K562 (cell line): ENCODE measurements around the gene MN1. TPM values are rescaled to one million over a fixed set of nuclear protein-coding genes. Genes with fewer than 3 reads are reported as not detected.

Experiments
- ATAC-seq: fragments of 200-7000 bp; cut with Tn5 transposase; 3 replicates; pipeline ENCODE4 v1.9.1; 2020; ENCODE audit warnings: moderate library complexity
- BruUV-seq: library from RNA; stranded (reverse); fragments of 400-500 nt; replicated peaks from 2 replicates; lab custom pipeline; 2021; lab: Mats Ljungman, UMichigan
- CTCF ChIA-PET: fragments of 300-600 bp; formaldehyde crosslinking; extraction: SDS; loops from one replicate; lab custom pipeline; 2021; ENCODE audit warnings: low intra/inter-chr PET ratio; lab: Yijun Ruan, JAX
- POLR2A ChIA-PET: fragments of 300-600, 350-650 bp; sonication (Branson Sonifier 250); formaldehyde crosslinking; extraction: SDS; loops from one replicate; lab custom pipeline; 2021; ENCODE audit warnings: antibody characterized with exemption, inconsistent platforms; lab: Yijun Ruan, JAX
- DNase-seq, 4 experiments: peaks; one replicate each; pipeline versions ENCODE4 v3.0.0 to v3.0.0-alpha.2; 2011 to 2018; ENCODE audit warnings: low spot score in 3 of 4, mixed read lengths in 3 of 4; ENCODE audit errors: extremely low read depth in 1 of 4
- FAIRE-seq: peaks from 2 replicates; lab custom pipeline; 2011; peaks lifted over from hg19 to GRCh38; lab: Jason Lieb, UNC
- H2AFZ ChIP-seq: 2 replicates; pipeline ENCODE4 v1.6.0; 2011; ENCODE audit warnings: low read depth, low read length, control low read depth, inconsistent platforms
- H3K27ac ChIP-seq: fragments of 200-600 bp; 3 replicates; pipeline ENCODE4 v1.8.0; 2011; ENCODE audit warnings: low read depth, mild to moderate bottlenecking, control low read depth, inconsistent platforms, low read length, moderate library complexity, mixed read lengths; ENCODE audit errors: extremely low read depth
- H3K27me3 ChIP-seq, 2 experiments: fragments of 300-600 bp in 1 of 2; 2 replicates in 1 of 2; 3 replicates in 1 of 2; pipeline versions ENCODE4 v1.6.0 to v1.8.0; 2011; ENCODE audit warnings: inconsistent platforms in 2 of 2, low read length in 2 of 2, mild to moderate bottlenecking in 1 of 2, mixed read lengths in 1 of 2, moderate library complexity in 1 of 2; ENCODE audit not compliant: control insufficient read depth in 2 of 2, insufficient read depth in 2 of 2
- H3K36me3 ChIP-seq: fragments of 300-600 bp; 3 replicates; pipeline ENCODE4 v1.8.0; 2011; ENCODE audit warnings: mild to moderate bottlenecking, low read length, inconsistent platforms; ENCODE audit not compliant: control insufficient read depth, insufficient read depth
- H3K4me1 ChIP-seq, 2 experiments: fragments of 200-600 bp in 1 of 2; replicated peaks in 1 of 2; 2 replicates in 1 of 2; 3 replicates in 1 of 2; pipeline versions ENCODE4 v1.5.1 to v1.8.0; 2011; ENCODE audit warnings: inconsistent platforms in 2 of 2, low read length in 2 of 2, mild to moderate bottlenecking in 1 of 2, mixed read lengths in 1 of 2, moderate library complexity in 1 of 2; ENCODE audit not compliant: control insufficient read depth in 2 of 2, insufficient read depth in 2 of 2
- H3K4me2 ChIP-seq: 2 replicates; pipeline ENCODE4 v1.6.1; 2011; ENCODE audit warnings: low read length, control low read depth, inconsistent platforms, mixed read lengths; ENCODE audit not compliant: insufficient read depth
- H3K4me3 ChIP-seq: fragments of 200-600 bp; sonication (generic), shearing (Covaris generic); 2 replicates; pipeline ENCODE4 v1.5.1; 2016; ENCODE audit warnings: control low read depth, inconsistent platforms
- H3K79me2 ChIP-seq: fragments of 200-600 bp; 3 replicates; pipeline ENCODE4 v1.8.0; 2011; ENCODE audit warnings: low read length, inconsistent platforms; ENCODE audit not compliant: control insufficient read depth, insufficient read depth
- H3K9ac ChIP-seq, 2 experiments: 2 replicates each; pipeline versions ENCODE4 v1.6.0 to v1.6.1; 2011; ENCODE audit warnings: low read depth in 2 of 2, low read length in 2 of 2, control low read depth in 1 of 2, inconsistent platforms in 1 of 2, mild to moderate bottlenecking in 1 of 2, mixed read lengths in 1 of 2; ENCODE audit not compliant: insufficient read depth in 1 of 2
- H3K9me1 ChIP-seq: one replicate; pipeline ENCODE4 v1.6.0; 2011; ENCODE audit warnings: inconsistent platforms, mild to moderate bottlenecking, low read length, moderate library complexity; ENCODE audit not compliant: control insufficient read depth, insufficient read depth
- H3K9me3 ChIP-seq: replicated peaks from 2 replicates; pipeline ENCODE4 v1.5.1; 2011; ENCODE audit warnings: low read depth, low read length, inconsistent platforms; ENCODE audit not compliant: control insufficient read depth, insufficient read depth
- H4K20me1 ChIP-seq: replicated peaks from 2 replicates; pipeline ENCODE4 v1.6.1; 2011; ENCODE audit warnings: low read length, inconsistent platforms, mixed read lengths; ENCODE audit not compliant: control insufficient read depth, insufficient read depth
- BRF2 ChIP-seq: IDR thresholded peaks from 3 replicates; pipeline ENCODE4 v1.6.1; 2011; ENCODE audit warnings: borderline replicate concordance, mild to moderate bottlenecking; ENCODE audit not compliant: insufficient read length, insufficient read depth
- ELK1 ChIP-seq: sonication (generic); formaldehyde crosslinking; IDR thresholded peaks from 2 replicates; pipeline ENCODE4 v1.8.1; 2022; ENCODE audit warnings: missing genetic modification reagents
- L3MBTL2 ChIP-seq: fragments of 450-650 bp; IDR thresholded peaks from 2 replicates; pipeline ENCODE4 v1.6.1; 2016; ENCODE audit warnings: mild to moderate bottlenecking, moderate library complexity
- NFYB ChIP-seq: IDR thresholded peaks from 2 replicates; pipeline ENCODE4 v1.6.1; 2011; ENCODE audit warnings: mild to moderate bottlenecking, moderate library complexity; ENCODE audit not compliant: insufficient read length; ENCODE audit errors: extremely low read depth
- NR1H2 ChIP-seq: sonication (generic); formaldehyde crosslinking; IDR thresholded peaks from 2 replicates; pipeline ENCODE4 v1.4.0; 2020; ENCODE audit warnings: mild to moderate bottlenecking, missing genetic modification reagents
- RFX5 ChIP-seq: IDR thresholded peaks from 2 replicates; pipeline ENCODE4 v1.6.1; 2011; ENCODE audit warnings: low read depth, mild to moderate bottlenecking, improper control_type of control experiment, low read length
- SMARCA4 ChIP-seq: fragments of 450-650 bp; IDR thresholded peaks from 2 replicates; pipeline ENCODE4 v1.6.1; 2016
- STAT6 ChIP-seq: sonication (generic); formaldehyde crosslinking; IDR thresholded peaks from 2 replicates; pipeline ENCODE4 v1.8.1; 2023; ENCODE audit warnings: mild to moderate bottlenecking, missing genetic modification reagents
- TAF9B ChIP-seq: fragments of 450-650 bp; IDR thresholded peaks from 2 replicates; pipeline ENCODE4 v1.6.1; 2018; ENCODE audit warnings: mild to moderate bottlenecking; ENCODE audit not compliant: partially characterized antibody
- TCF7 ChIP-seq: sonication (generic); IDR thresholded peaks from 2 replicates; pipeline ENCODE4 v1.6.1; 2016; ENCODE audit warnings: antibody characterized with exemption, borderline replicate concordance
- ZBTB8A ChIP-seq: fragments of 450-650 bp; IDR thresholded peaks from 2 replicates; pipeline ENCODE4 v1.6.1; 2018; ENCODE audit warnings: mild to moderate bottlenecking, moderate library complexity; ENCODE audit not compliant: partially characterized antibody
- ZKSCAN8 ChIP-seq: fragments of 200-800 bp; sonication (Bioruptor generic); IDR thresholded peaks from 2 replicates; pipeline ENCODE4 v1.6.1; 2016; ENCODE audit warnings: missing genetic modification characterization, missing compliant biosample characterization
- ZNF12 ChIP-seq: sonication (generic); formaldehyde crosslinking; IDR thresholded peaks from 2 replicates; pipeline ENCODE4 v1.4.0; 2020; ENCODE audit warnings: mild to moderate bottlenecking, missing genetic modification reagents
- ZNF175 ChIP-seq: fragments of 200-800 bp; sonication (Bioruptor generic); IDR thresholded peaks from 2 replicates; pipeline ENCODE4 v1.6.1; 2016; ENCODE audit warnings: low read depth, mild to moderate bottlenecking, missing genetic modification characterization, missing compliant biosample characterization
- ZNF224 ChIP-seq: sonication (generic); formaldehyde crosslinking; IDR thresholded peaks from 2 replicates; pipeline ENCODE4 v1.8.0; 2022; ENCODE audit warnings: mild to moderate bottlenecking, missing genetic modification reagents
- ZNF3 ChIP-seq: fragments of 250-450 bp; sonication (Bioruptor Pico); IDR thresholded peaks from 2 replicates; pipeline ENCODE4 v1.5.0; 2021; ENCODE audit warnings: mild to moderate bottlenecking, moderate library complexity
- ZNF584 ChIP-seq: fragments of 200-800 bp; sonication (Bioruptor generic); IDR thresholded peaks from 2 replicates; pipeline ENCODE4 v1.6.1; 2016; ENCODE audit warnings: low read depth, mild to moderate bottlenecking, missing genetic modification characterization, missing compliant biosample characterization
- WGBS: fragments of 100-300 bp; shearing (Covaris generic); methylation state at CpG from one replicate; pipeline ENCODE4 v1.1.6; 2016; ENCODE audit warnings: low coverage, mixed read lengths; ENCODE audit not compliant: insufficient coverage; ENCODE audit errors: missing lambda C conversion rate; 5-methylcytosine and 5-hydroxymethylcytosine counted together
- in situ Hi-C: fragments of 300-500 bp; cut with MboI; formaldehyde crosslinking; loops from 4 replicates; pipeline ENCODE4 v1.15.0; 2018; ENCODE audit warnings: inconsistent platforms, mixed read lengths
- intact Hi-C: fragments of 100-400 bp; cut with micrococcal nuclease; formaldehyde crosslinking; loops from 2 replicates; pipeline ENCODE4 v1.14.2; 2022
- polyA plus RNA-seq, 8 experiments: library from polyadenylated mRNA; depleted of rRNA in 4 of 8; stranded (reverse) in 5 of 8; unstranded in 3 of 8; fragments of >200 nt; fragmentation: Nextera tagmentation in 2 of 8; fragmentation: Illumina TruSeq in 1 of 8; extraction: Ambion mirVana in 2 of 8; extraction: Trizol in 1 of 8; gene quantifications; 2 replicates each; pipeline versions ENCODE4 v1.2.1 to v1.2.3, GENCODE V29; 2011 to 2014; ENCODE audit warnings: inconsistent platforms in 1 of 8, missing spikeins in 1 of 8
- total RNA-seq, 7 experiments: library from RNA; depleted of rRNA in 6 of 7; stranded (reverse); fragments of >200 nt in 6 of 7; fragmentation: Illumina TruSeq in 2 of 7; extraction: Trizol in 2 of 7; gene quantifications; 2 replicates each; pipeline versions ENCODE4 v1.2.1 to v1.2.3, GENCODE V29; 2011 to 2021; ENCODE audit warnings: low replicate concordance in 1 of 7

MN1 gene
- total and polyA plus RNA-seq, 9 of the 15 experiments (the other 6 are each of a cell fraction or from before 2014, with no cell fraction given) = under 0.01 to 0.05 (median 0.03) TPM; not detected in 5

- TF ChIP-seq RFX5 = no peak
- peak; percentile 98 for TF ChIP-seq L3MBTL2
- no peak for TF ChIP-seq ELK1 (CRISPR knock-in tag)
- no peak for TF ChIP-seq ZKSCAN8 (CRISPR knock-in tag)
- TF ChIP-seq TAF9B = no peak
- TF ChIP-seq NFYB = peak; percentile 52
- 0 out of 2 replicates have a peak, but pooled peaks have one; percentile 27 for TF ChIP-seq ZNF584
- TF ChIP-seq ZNF12 = no peak
- 0 out of 2 replicates have a peak, but pooled peaks have one; percentile 44 for TF ChIP-seq ZNF175 (CRISPR knock-in tag)
Measured at GRCh38 chr22:27719535-27720227, 81.9 kb downstream of the MN1 start (continued).

- peak overlapping the region; percentile 36; the same call in 1 of the 2 replicates for H3K4me2 ChIP-seq
- no TSS peak for BruUV-seq
- TF ChIP-seq SMARCA4 (no peak), BRF2 (no peak), TCF7 (no peak), NR1H2 (CRISPR knock-in tag) (no peak), ZNF3 (CRISPR knock-in tag) (no peak), ZBTB8A (no peak), STAT6 (CRISPR knock-in tag) (no peak), ZNF224 (CRISPR knock-in tag) (no peak)
Measured at GRCh38 chr22:27719036-27719347, 82.6 kb downstream of the MN1 start.

More at GRCh38 chr22:27719036-27719347, 82.6 kb downstream of the MN1 start:
- POLR2A ChIA-PET = no interaction called here
- Histone ChIP-seq H3K9me1 (no peaks in the 10 kb centered on the region), H3K4me1 (peaks cover 23 to 26% of the 10 kb centered on the region in 2 experiments; a peak in 4 of 5 replicates), H3K79me2 (no peaks in the 10 kb centered on the region), H3K27ac (no peak overlapping the region; the same call in 1 of the 3 replicates), H3K9ac (no peak overlapping the region), H2AFZ (peak overlapping the region; percentile 78), H3K27me3 (no peaks in the 10 kb centered on the region), H3K4me3 (no peak overlapping the region), H4K20me1 (no peaks in the 10 kb centered on the region), H3K9me3 (no peaks in the 10 kb centered on the region), H3K36me3 (no peaks in the 10 kb centered on the region)
- in situ Hi-C loops = no loop called here
- CTCF ChIA-PET = no interaction called here
- DNase-seq (no peak), FAIRE-seq (no peak), ATAC-seq (no peak)
- intact Hi-C loops = loop anchor here (5.0 kb wide), 1 partner anchor 52 kb away; no protein-coding TSS in a partner anchor
- 64% methylated on average over 3 of the region's 3 CpGs for WGBS
